HG02943 (cell line): ENCODE data around the gene SARDH.
"Not testable (repeated sequence)": the region's sequence is repeated elsewhere in the genome, so short reads cannot be mapped to it uniquely, and the experiment has no call there.

Source experiments
- ATAC-seq: cut with Tn5 transposase; IDR thresholded peaks from one replicate; pipeline ENCODE4 v1.9.1; 2021; ENCODE audit warnings: mild to moderate bottlenecking, low read depth, moderate library complexity; ENCODE audit not compliant: unreplicated experiment

SARDH gene

GRCh38 chr9:133676450-133676849, 61.7 kb downstream of the SARDH start:
- no peak for ATAC-seq

GRCh38 chr9:133675796-133676195, 62.4 kb downstream of the SARDH start:
- ATAC-seq: not testable (repeated sequence)

GRCh38 chr9:133674091-133674490, 64.1 kb downstream of the SARDH start:
- ATAC-seq: no peak

GRCh38 chr9:133673258-133673655, 64.9 kb downstream of the SARDH start:
- no peak for ATAC-seq

GRCh38 chr9:133672503-133673257, 65.5 kb downstream of the SARDH start:
- ATAC-seq: no peak

- no peak for ATAC-seq
Measured at GRCh38 chr9:133671371-133671770, 66.8 kb downstream of the SARDH start.

GRCh38 chr9:133670466-133670865, 67.7 kb downstream of the SARDH start:
- ATAC-seq: no peak

- ATAC-seq: no peak
Measured at GRCh38 chr9:133669182-133669801, 68.9 kb downstream of the SARDH start.

GRCh38 chr9:133667759-133668450, 70.2 kb downstream of the SARDH start:
- no peak for ATAC-seq

- no peak for ATAC-seq
Measured at GRCh38 chr9:133666845-133667244, 71.3 kb downstream of the SARDH start.

- ATAC-seq: no peak
Measured at GRCh38 chr9:133666387-133666786, 71.8 kb downstream of the SARDH start.

- ATAC-seq: no peak
Measured at GRCh38 chr9:133665535-133665934, 72.6 kb downstream of the SARDH start.

GRCh38 chr9:133665096-133665495, 73.1 kb downstream of the SARDH start:
- ATAC-seq: no peak

GRCh38 chr9:133664173-133665050, 73.7 kb downstream of the SARDH start:
- no peak for ATAC-seq

- ATAC-seq: no peak
Measured at GRCh38 chr9:133661846-133662540, 76.2 kb downstream of the SARDH start.

GRCh38 chr9:133659516-133659915, 78.6 kb downstream of the SARDH start:
- no peak for ATAC-seq

GRCh38 chr9:133658442-133659431, 79.4 kb downstream of the SARDH start:
- no peak for ATAC-seq

GRCh38 chr9:133657120-133657661, 81.0 kb downstream of the SARDH start:
- no peak for ATAC-seq
